A673 (cell line): ENCODE results near the gene LY6G5B.

Experiments used
- EZH2 ChIP-seq: fragments of 200-600 bp; sonication (generic); IDR thresholded peaks from 2 replicates; pipeline ENCODE4 v1.6.1; 2017; ENCODE audit warnings: borderline replicate concordance, low read depth, mild to moderate bottlenecking, mixed read lengths, antibody characterized with exemption, low read length; ENCODE audit not compliant: poor library complexity, severe bottlenecking
- TF ChIP-seq, protein P1 (sequence below): fragments of 300-800, 200-600 bp; sonication (generic); conservative IDR thresholded peaks from 2 replicates; pipeline ENCODE4 v1.5.1; 2017; ENCODE audit warnings: low read depth, mild to moderate bottlenecking, antibody characterized with exemption, low read length, moderate library complexity, mixed read lengths

DNA sequence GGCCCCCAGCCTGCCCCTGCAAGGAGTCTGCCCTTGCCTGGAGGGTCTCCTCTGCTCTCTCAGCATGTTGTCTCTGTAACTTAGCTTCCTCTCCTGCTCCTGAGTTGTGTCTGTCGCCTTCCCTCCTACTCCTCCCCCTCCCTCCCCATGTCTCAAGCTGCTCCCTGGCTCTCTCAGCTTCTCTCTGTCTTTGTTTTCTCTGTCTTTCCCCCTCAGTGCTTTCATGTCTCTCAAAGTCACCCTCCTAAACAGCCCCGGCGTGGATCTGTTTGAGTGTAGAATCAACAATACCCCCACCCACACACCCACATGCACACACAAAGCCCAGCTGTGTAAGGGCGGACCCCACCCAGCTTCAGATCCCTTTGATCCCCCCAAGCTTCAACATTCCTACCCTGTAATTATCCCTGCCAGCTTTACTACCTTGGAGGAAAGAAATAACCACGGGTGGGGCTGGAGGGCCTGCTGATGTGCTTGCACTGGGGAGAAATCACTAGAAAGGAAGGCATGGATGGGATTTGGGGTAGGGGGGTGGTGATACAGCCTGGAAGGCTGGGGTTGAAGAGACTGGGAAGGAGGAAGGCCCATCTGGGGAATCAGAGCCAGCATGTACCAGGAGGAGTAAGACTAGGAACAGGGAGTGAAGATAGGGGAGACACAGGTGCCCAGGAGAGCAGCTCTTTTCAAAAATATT lies 44.4 kb downstream of the LY6G5B start:
- TF ChIP-seq, protein P1, sequence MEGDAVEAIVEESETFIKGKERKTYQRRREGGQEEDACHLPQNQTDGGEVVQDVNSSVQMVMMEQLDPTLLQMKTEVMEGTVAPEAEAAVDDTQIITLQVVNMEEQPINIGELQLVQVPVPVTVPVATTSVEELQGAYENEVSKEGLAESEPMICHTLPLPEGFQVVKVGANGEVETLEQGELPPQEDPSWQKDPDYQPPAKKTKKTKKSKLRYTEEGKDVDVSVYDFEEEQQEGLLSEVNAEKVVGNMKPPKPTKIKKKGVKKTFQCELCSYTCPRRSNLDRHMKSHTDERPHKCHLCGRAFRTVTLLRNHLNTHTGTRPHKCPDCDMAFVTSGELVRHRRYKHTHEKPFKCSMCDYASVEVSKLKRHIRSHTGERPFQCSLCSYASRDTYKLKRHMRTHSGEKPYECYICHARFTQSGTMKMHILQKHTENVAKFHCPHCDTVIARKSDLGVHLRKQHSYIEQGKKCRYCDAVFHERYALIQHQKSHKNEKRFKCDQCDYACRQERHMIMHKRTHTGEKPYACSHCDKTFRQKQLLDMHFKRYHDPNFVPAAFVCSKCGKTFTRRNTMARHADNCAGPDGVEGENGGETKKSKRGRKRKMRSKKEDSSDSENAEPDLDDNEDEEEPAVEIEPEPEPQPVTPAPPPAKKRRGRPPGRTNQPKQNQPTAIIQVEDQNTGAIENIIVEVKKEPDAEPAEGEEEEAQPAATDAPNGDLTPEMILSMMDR = no peak
- no peak for TF ChIP-seq EZH2
